Stomach (tissue), 4 donors: Measurements from ENCODE around the gene TJAP1.

Experiments
- EP300 ChIP-seq: sonication (generic); formaldehyde crosslinking; IDR thresholded peaks from one replicate; pipeline ENCODE4 v1.6.1; 2017; ENCODE audit warnings: antibody characterized with exemption
- POLR2A ChIP-seq, 4 donors: fragments of 450-650 bp; IDR thresholded peaks; one replicate each; pipeline ENCODE4 v1.6.1; 2016; ENCODE audit warnings: antibody characterized with exemption in 4 of 4, control low read depth in 2 of 4, mild to moderate bottlenecking in 1 of 4, moderate library complexity in 1 of 4

- TF ChIP-seq EP300 (no peak), POLR2A (IDR thresholded peaks at IDR 0.05) (no peak)
These were observed 32.8 kb upstream of the TJAP1 start for GRCh38 chr6:43444582-43444981.
